Measurements from ENCODE around the gene MYO1H.

MYO1H gene

GRCh38 chr12:109461846-109462756, 114.4 kb downstream of the MYO1H start:
- TF ChIP-seq EZH2 (IDR thresholded peaks at IDR 0.05), result no peak
- TF ChIP-seq POLR2AphosphoS5 (IDR thresholded peaks at IDR 0.05; ENCODE audit: borderline replicate concordance, low read depth, low read length), result peak; percentile 30; the same call in 1 of the 2 replicates
- peak; percentile 81 for TF ChIP-seq FOXP2 (optimal IDR thresholded peaks at IDR 0.05; ENCODE audit: control extremely low read depth, extremely low read length, insufficient read depth)
- H3K9ac ChIP-seq (ENCODE audit: insufficient read length), result peak overlapping the region; percentile 61
- peak overlapping the region; percentile 98 for H3K27ac ChIP-seq
- DNase-seq (ENCODE audit: low read depth, low spot score), result peak; percentile 66
- H3K36me3 ChIP-seq (ENCODE audit: insufficient read depth, low read length), result peaks cover 18% of the 10 kb centered on the region
- no peaks in the 10 kb centered on the region for H3K9me3 ChIP-seq (ENCODE audit: low read depth, low read length)
- peak overlapping the region; percentile 64 for H3K4me3 ChIP-seq

- DNase-seq (ENCODE audit: low read depth, low spot score), result peak; percentile 78
- peak overlapping the region; percentile 64 for H3K4me3 ChIP-seq
- TF ChIP-seq FOXP2 (optimal IDR thresholded peaks at IDR 0.05; ENCODE audit: control extremely low read depth, extremely low read length, insufficient read depth) (peak; percentile 77), EZH2 (IDR thresholded peaks at IDR 0.05) (no peak), POLR2AphosphoS5 (IDR thresholded peaks at IDR 0.05; ENCODE audit: borderline replicate concordance, low read depth, low read length) (peak; percentile 64; the same call in 1 of the 2 replicates)
- H3K9me3 ChIP-seq (ENCODE audit: low read depth, low read length), result no peaks in the 10 kb centered on the region
- H3K9ac ChIP-seq (ENCODE audit: insufficient read length), result peak overlapping the region; percentile 57
- peaks cover 16% of the 10 kb centered on the region for H3K36me3 ChIP-seq (ENCODE audit: insufficient read depth, low read length)
- peak overlapping the region; percentile 98 for H3K27ac ChIP-seq
Observed at GRCh38 chr12:109462868-109463692, 115.4 kb downstream of the MYO1H start.

- Histone ChIP-seq H3K9ac (ENCODE audit: insufficient read length) (peak overlapping the region; percentile 4), H3K27ac (peak overlapping the region; percentile 98), H3K36me3 (ENCODE audit: insufficient read depth, low read length) (peaks cover 19% of the 10 kb centered on the region), H3K4me3 (peak overlapping the region; percentile 64), H3K9me3 (ENCODE audit: low read depth, low read length) (no peaks in the 10 kb centered on the region)
- no peak for DNase-seq (ENCODE audit: low read depth, low spot score)
- TF ChIP-seq POLR2AphosphoS5 (IDR thresholded peaks at IDR 0.05; ENCODE audit: borderline replicate concordance, low read depth, low read length), result no peak
- TF ChIP-seq FOXP2 (optimal IDR thresholded peaks at IDR 0.05; ENCODE audit: control extremely low read depth, extremely low read length, insufficient read depth), result no peak
- no peak for TF ChIP-seq EZH2 (IDR thresholded peaks at IDR 0.05)
Observed at GRCh38 chr12:109463756-109464155, 116.1 kb downstream of the MYO1H start.

- Histone ChIP-seq H3K27ac (no peak overlapping the region), H3K9me3 (ENCODE audit: low read depth, low read length) (no peaks in the 10 kb centered on the region), H3K36me3 (ENCODE audit: insufficient read depth, low read length) (peaks cover 25% of the 10 kb centered on the region), H3K4me3 (no peak overlapping the region), H3K9ac (ENCODE audit: insufficient read length) (no peak overlapping the region)
- DNase-seq (ENCODE audit: low read depth, low spot score), result no peak
- TF ChIP-seq EZH2 (IDR thresholded peaks at IDR 0.05), result no peak
- TF ChIP-seq FOXP2 (optimal IDR thresholded peaks at IDR 0.05; ENCODE audit: control extremely low read depth, extremely low read length, insufficient read depth), result no peak
- TF ChIP-seq POLR2AphosphoS5 (IDR thresholded peaks at IDR 0.05; ENCODE audit: borderline replicate concordance, low read depth, low read length), result no peak
Observed at GRCh38 chr12:109464642-109465351, 117.1 kb downstream of the MYO1H start.

GRCh38 chr12:109466305-109466704, 118.6 kb downstream of the MYO1H start:
- Histone ChIP-seq H3K9ac (ENCODE audit: insufficient read length) (no peak overlapping the region), H3K27ac (no peak overlapping the region), H3K9me3 (ENCODE audit: low read depth, low read length) (no peaks in the 10 kb centered on the region), H3K36me3 (ENCODE audit: insufficient read depth, low read length) (peaks cover 20% of the 10 kb centered on the region; the same call in 1 of the 2 replicates), H3K4me3 (no peak overlapping the region)
- no peak for DNase-seq (ENCODE audit: low read depth, low spot score)
- TF ChIP-seq EZH2 (IDR thresholded peaks at IDR 0.05), result no peak
- TF ChIP-seq POLR2AphosphoS5 (IDR thresholded peaks at IDR 0.05; ENCODE audit: borderline replicate concordance, low read depth, low read length), result no peak
- no peak for TF ChIP-seq FOXP2 (optimal IDR thresholded peaks at IDR 0.05; ENCODE audit: control extremely low read depth, extremely low read length, insufficient read depth)

GRCh38 chr12:109466821-109467220, 119.1 kb downstream of the MYO1H start:
- Histone ChIP-seq H3K4me3 (no peak overlapping the region), H3K9me3 (ENCODE audit: low read depth, low read length) (no peaks in the 10 kb centered on the region), H3K36me3 (ENCODE audit: insufficient read depth, low read length) (peaks cover 20% of the 10 kb centered on the region; the same call in 1 of the 2 replicates), H3K27ac (no peak overlapping the region), H3K9ac (ENCODE audit: insufficient read length) (no peak overlapping the region)
- no peak for DNase-seq (ENCODE audit: low read depth, low spot score)
- TF ChIP-seq FOXP2 (optimal IDR thresholded peaks at IDR 0.05; ENCODE audit: control extremely low read depth, extremely low read length, insufficient read depth) (no peak), POLR2AphosphoS5 (IDR thresholded peaks at IDR 0.05; ENCODE audit: borderline replicate concordance, low read depth, low read length) (no peak), EZH2 (IDR thresholded peaks at IDR 0.05) (no peak)

- Histone ChIP-seq H3K27ac (no peak overlapping the region), H3K9ac (ENCODE audit: insufficient read length) (no peak overlapping the region), H3K9me3 (ENCODE audit: low read depth, low read length) (no peaks in the 10 kb centered on the region), H3K36me3 (ENCODE audit: insufficient read depth, low read length) (peaks cover 20% of the 10 kb centered on the region; the same call in 1 of the 2 replicates), H3K4me3 (no peak overlapping the region)
- DNase-seq (ENCODE audit: low read depth, low spot score), result no peak
- TF ChIP-seq POLR2AphosphoS5 (IDR thresholded peaks at IDR 0.05; ENCODE audit: borderline replicate concordance, low read depth, low read length) (no peak), EZH2 (IDR thresholded peaks at IDR 0.05) (no peak), FOXP2 (optimal IDR thresholded peaks at IDR 0.05; ENCODE audit: control extremely low read depth, extremely low read length, insufficient read depth) (no peak)
Observed at GRCh38 chr12:109467978-109468676, 120.4 kb downstream of the MYO1H start.

Data from SK-N-MC (cell line).